ENCODE results near the gene TMEM223.

TMEM223 gene

GRCh38 chr11:62816557-62816956 lies 24.8 kb upstream of the TMEM223 start:
- Histone ChIP-seq H4K20me1 (ENCODE audit: insufficient read depth, low read length) (no peaks in the 10 kb centered on the region), H3K9me3 (replicated peaks; ENCODE audit: insufficient read depth, low read length) (no peaks in the 10 kb centered on the region), H3F3A (ENCODE audit: insufficient read depth, low read length) (peaks cover 3% of the 10 kb centered on the region; the same call in 1 of the 2 replicates), H3K27ac (ENCODE audit: low read length) (no peak overlapping the region), H3K9me2 (replicated peaks; ENCODE audit: insufficient read depth, low read length) (no peaks in the 10 kb centered on the region), H3K27me3 (replicated peaks; ENCODE audit: insufficient read depth, low read length) (no peaks in the 10 kb centered on the region), H3K79me2 (ENCODE audit: low read length) (no peaks in the 10 kb centered on the region), H3K4me2 (ENCODE audit: low read depth, low read length) (no peak overlapping the region), H3K36me3 (replicated peaks; ENCODE audit: insufficient read depth, low read length) (0 out of 2 replicates have a peak, but pooled peaks cover 4% of the 10 kb centered on the region), H3K9ac (ENCODE audit: low read length) (no peak overlapping the region), H2AFZ (ENCODE audit: low read length) (no peak overlapping the region), H3K4me1 (ENCODE audit: low read length) (no peaks in the 10 kb centered on the region), H3K4me3 (ENCODE audit: low read length) (no peak overlapping the region)
- no peak for DNase-seq
- TF ChIP-seq EZH2phosphoT487 (IDR thresholded peaks at IDR 0.05; ENCODE audit: low read length), result no peak
- no peak for TF ChIP-seq EZH2 (optimal IDR thresholded peaks at IDR 0.05; ENCODE audit: low read depth, low read length)
- TF ChIP-seq, protein P1, sequence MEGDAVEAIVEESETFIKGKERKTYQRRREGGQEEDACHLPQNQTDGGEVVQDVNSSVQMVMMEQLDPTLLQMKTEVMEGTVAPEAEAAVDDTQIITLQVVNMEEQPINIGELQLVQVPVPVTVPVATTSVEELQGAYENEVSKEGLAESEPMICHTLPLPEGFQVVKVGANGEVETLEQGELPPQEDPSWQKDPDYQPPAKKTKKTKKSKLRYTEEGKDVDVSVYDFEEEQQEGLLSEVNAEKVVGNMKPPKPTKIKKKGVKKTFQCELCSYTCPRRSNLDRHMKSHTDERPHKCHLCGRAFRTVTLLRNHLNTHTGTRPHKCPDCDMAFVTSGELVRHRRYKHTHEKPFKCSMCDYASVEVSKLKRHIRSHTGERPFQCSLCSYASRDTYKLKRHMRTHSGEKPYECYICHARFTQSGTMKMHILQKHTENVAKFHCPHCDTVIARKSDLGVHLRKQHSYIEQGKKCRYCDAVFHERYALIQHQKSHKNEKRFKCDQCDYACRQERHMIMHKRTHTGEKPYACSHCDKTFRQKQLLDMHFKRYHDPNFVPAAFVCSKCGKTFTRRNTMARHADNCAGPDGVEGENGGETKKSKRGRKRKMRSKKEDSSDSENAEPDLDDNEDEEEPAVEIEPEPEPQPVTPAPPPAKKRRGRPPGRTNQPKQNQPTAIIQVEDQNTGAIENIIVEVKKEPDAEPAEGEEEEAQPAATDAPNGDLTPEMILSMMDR (IDR thresholded peaks at IDR 0.05; ENCODE audit: low read length), result no peak

DNA sequence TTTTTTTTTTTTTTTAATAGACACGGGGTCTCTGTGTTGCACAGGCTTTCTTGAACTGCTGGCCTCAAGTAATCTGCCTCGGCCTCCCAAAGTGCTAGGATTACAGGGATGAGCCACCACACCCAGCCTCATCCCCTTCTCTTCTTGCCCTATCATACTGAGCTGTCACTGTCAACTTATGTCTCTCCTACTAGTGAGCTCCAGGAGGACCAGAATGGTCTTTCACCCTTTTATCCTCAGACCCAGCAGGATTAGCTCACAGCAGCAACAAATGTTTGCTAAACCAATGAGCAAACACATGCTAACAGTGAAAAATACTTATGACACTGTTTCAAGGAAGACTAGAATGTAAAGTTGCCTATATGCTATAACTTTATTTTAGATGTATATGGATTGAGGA lies 19.9 kb upstream of the TMEM223 start:
- no peak for DNase-seq

GRCh38 chr11:62810748-62811147 lies 18.9 kb upstream of the TMEM223 start:
- no peak for DNase-seq
- TF ChIP-seq EZH2 (optimal IDR thresholded peaks at IDR 0.05; ENCODE audit: low read depth, low read length) (no peak), EZH2phosphoT487 (IDR thresholded peaks at IDR 0.05; ENCODE audit: low read length) (no peak)
- TF ChIP-seq, protein P1 (IDR thresholded peaks at IDR 0.05; ENCODE audit: low read length), result no peak
- Histone ChIP-seq H3K36me3 (replicated peaks; ENCODE audit: insufficient read depth, low read length) (no peaks in the 10 kb centered on the region), H3K79me2 (ENCODE audit: low read length) (no peaks in the 10 kb centered on the region), H3K27me3 (replicated peaks; ENCODE audit: insufficient read depth, low read length) (no peaks in the 10 kb centered on the region), H3K9me2 (replicated peaks; ENCODE audit: insufficient read depth, low read length) (no peaks in the 10 kb centered on the region), H3K9me3 (replicated peaks; ENCODE audit: insufficient read depth, low read length) (no peaks in the 10 kb centered on the region), H3K27ac (ENCODE audit: low read length) (no peak overlapping the region), H2AFZ (ENCODE audit: low read length) (no peak overlapping the region), H3K4me1 (ENCODE audit: low read length) (peaks cover 27% of the 10 kb centered on the region), H3K4me3 (ENCODE audit: low read length) (no peak overlapping the region), H3K9ac (ENCODE audit: low read length) (no peak overlapping the region), H3F3A (ENCODE audit: insufficient read depth, low read length) (peaks cover 20% of the 10 kb centered on the region), H4K20me1 (ENCODE audit: insufficient read depth, low read length) (no peaks in the 10 kb centered on the region), H3K4me2 (ENCODE audit: low read depth, low read length) (no peak overlapping the region)

More for the DNA sequence above, 19.9 kb upstream of the TMEM223 start:
- Histone ChIP-seq H3K4me3 (ENCODE audit: low read length) (no peak overlapping the region), H3K27ac (ENCODE audit: low read length) (no peak overlapping the region), H4K20me1 (ENCODE audit: insufficient read depth, low read length) (no peaks in the 10 kb centered on the region), H3K4me1 (ENCODE audit: low read length) (peaks cover 20% of the 10 kb centered on the region), H3K4me2 (ENCODE audit: low read depth, low read length) (no peak overlapping the region), H3K79me2 (ENCODE audit: low read length) (no peaks in the 10 kb centered on the region), H3K9me2 (replicated peaks; ENCODE audit: insufficient read depth, low read length) (no peaks in the 10 kb centered on the region), H3K9me3 (replicated peaks; ENCODE audit: insufficient read depth, low read length) (no peaks in the 10 kb centered on the region), H2AFZ (ENCODE audit: low read length) (no peak overlapping the region), H3F3A (ENCODE audit: insufficient read depth, low read length) (peaks cover 16% of the 10 kb centered on the region), H3K27me3 (replicated peaks; ENCODE audit: insufficient read depth, low read length) (no peaks in the 10 kb centered on the region), H3K9ac (ENCODE audit: low read length) (no peak overlapping the region), H3K36me3 (replicated peaks; ENCODE audit: insufficient read depth, low read length) (no peaks in the 10 kb centered on the region)
- TF ChIP-seq, protein P1 (IDR thresholded peaks at IDR 0.05; ENCODE audit: low read length), result no peak
- TF ChIP-seq EZH2 (optimal IDR thresholded peaks at IDR 0.05; ENCODE audit: low read depth, low read length), result no peak
- TF ChIP-seq EZH2phosphoT487 (IDR thresholded peaks at IDR 0.05; ENCODE audit: low read length), result no peak
